ENCODE measurements around the gene C3orf33. TPM values are rescaled to one million over a fixed set of nuclear protein-coding genes. Genes with fewer than 3 reads are reported as not detected.
A peak's percentile ranks its signal among the peaks of the same experiment; 100 is the strongest.

The C3orf33 gene
- total RNA-seq, 1 donor from 2014 or later = 3.9 TPM

- DNase-seq (ENCODE audit: extremely low spot score, unreplicated experiment) = no peak
- peaks cover 1% of the 10 kb centered on the region for H3K4me1 Mint-ChIP-seq (ENCODE audit: unreplicated experiment)
- H3K27me3 Mint-ChIP-seq (ENCODE audit: unreplicated experiment) = peaks cover 1% of the 10 kb centered on the region
Observed at GRCh38 chr3:155753038-155753639, 52.9 kb downstream of the C3orf33 start.

GRCh38 chr3:155748611-155749365 is 57.3 kb downstream of the C3orf33 start:
- Mint-ChIP-seq H3K4me3 (ENCODE audit: unreplicated experiment) (no peak overlapping the region), H3K4me1 (ENCODE audit: unreplicated experiment) (peaks cover 14% of the 10 kb centered on the region), H3K27me3 (ENCODE audit: unreplicated experiment) (peaks cover 39% of the 10 kb centered on the region), H3K36me3 (ENCODE audit: unreplicated experiment) (no peaks in the 10 kb centered on the region), H3K9me3 (ENCODE audit: unreplicated experiment) (no peaks in the 10 kb centered on the region), H3K27ac (ENCODE audit: unreplicated experiment) (no peak overlapping the region)
- no peak for TF ChIP-seq CTCF (IDR thresholded peaks at IDR 0.05)
- DNase-seq (ENCODE audit: extremely low spot score, unreplicated experiment) = no peak

More at GRCh38 chr3:155753038-155753639, 52.9 kb downstream of the C3orf33 start:
- no peak overlapping the region for H3K4me3 Mint-ChIP-seq (ENCODE audit: unreplicated experiment)
- no peak overlapping the region for H3K27ac Mint-ChIP-seq (ENCODE audit: unreplicated experiment)
- no peaks in the 10 kb centered on the region for H3K36me3 Mint-ChIP-seq (ENCODE audit: unreplicated experiment)
- H3K9me3 Mint-ChIP-seq (ENCODE audit: unreplicated experiment) = no peaks in the 10 kb centered on the region
- peak; percentile 58 for TF ChIP-seq CTCF (IDR thresholded peaks at IDR 0.05)

GRCh38 chr3:155747946-155748290 is 58.2 kb downstream of the C3orf33 start:
- no peak overlapping the region for H3K4me3 Mint-ChIP-seq (ENCODE audit: unreplicated experiment)
- no peaks in the 10 kb centered on the region for H3K36me3 Mint-ChIP-seq (ENCODE audit: unreplicated experiment)
- no peaks in the 10 kb centered on the region for H3K9me3 Mint-ChIP-seq (ENCODE audit: unreplicated experiment)
- peaks cover 45% of the 10 kb centered on the region for H3K27me3 Mint-ChIP-seq (ENCODE audit: unreplicated experiment)
- DNase-seq (ENCODE audit: extremely low spot score, unreplicated experiment) = no peak
- peaks cover 17% of the 10 kb centered on the region for H3K4me1 Mint-ChIP-seq (ENCODE audit: unreplicated experiment)
- H3K27ac Mint-ChIP-seq (ENCODE audit: unreplicated experiment) = no peak overlapping the region
- TF ChIP-seq CTCF (IDR thresholded peaks at IDR 0.05) = no peak

- no peaks in the 10 kb centered on the region for H3K36me3 Mint-ChIP-seq (ENCODE audit: unreplicated experiment)
- TF ChIP-seq CTCF (IDR thresholded peaks at IDR 0.05) = no peak
- H3K4me1 Mint-ChIP-seq (ENCODE audit: unreplicated experiment) = peaks cover 17% of the 10 kb centered on the region
- no peaks in the 10 kb centered on the region for H3K9me3 Mint-ChIP-seq (ENCODE audit: unreplicated experiment)
- no peak overlapping the region for H3K27ac Mint-ChIP-seq (ENCODE audit: unreplicated experiment)
- DNase-seq (ENCODE audit: extremely low spot score, unreplicated experiment) = no peak
- peaks cover 50% of the 10 kb centered on the region for H3K27me3 Mint-ChIP-seq (ENCODE audit: unreplicated experiment)
- H3K4me3 Mint-ChIP-seq (ENCODE audit: unreplicated experiment) = no peak overlapping the region
Observed at GRCh38 chr3:155747286-155747945, 58.7 kb downstream of the C3orf33 start.

GRCh38 chr3:155746703-155747102 is 59.4 kb downstream of the C3orf33 start:
- Mint-ChIP-seq H3K27ac (ENCODE audit: unreplicated experiment) (no peak overlapping the region), H3K36me3 (ENCODE audit: unreplicated experiment) (no peaks in the 10 kb centered on the region), H3K27me3 (ENCODE audit: unreplicated experiment) (peaks cover 56% of the 10 kb centered on the region), H3K4me1 (ENCODE audit: unreplicated experiment) (peaks cover 17% of the 10 kb centered on the region), H3K4me3 (ENCODE audit: unreplicated experiment) (no peak overlapping the region), H3K9me3 (ENCODE audit: unreplicated experiment) (no peaks in the 10 kb centered on the region)
- no peak for TF ChIP-seq CTCF (IDR thresholded peaks at IDR 0.05)
- DNase-seq (ENCODE audit: extremely low spot score, unreplicated experiment) = no peak

Data from osteocyte (in vitro differentiated cells).